Hematopoietic multipotent progenitor cell treated with erythropoietin and hydrocortisone succinate and interleukin-3 and kit ligand, for 17 days (in vitro differentiated cells): Measurements from ENCODE around the gene TNFRSF25.
A peak's percentile ranks its signal among the peaks of the same experiment; 100 is the strongest.
"Not testable (repeated sequence)": the region's sequence is repeated elsewhere in the genome, so short reads cannot be mapped to it uniquely, and the experiment has no call there.

Experiments
- DNase-seq: peaks from one replicate; pipeline ENCODE4 v3.0.0-alpha.2; 2015; ENCODE audit warnings: low spot score

TNFRSF25 gene

DNA sequence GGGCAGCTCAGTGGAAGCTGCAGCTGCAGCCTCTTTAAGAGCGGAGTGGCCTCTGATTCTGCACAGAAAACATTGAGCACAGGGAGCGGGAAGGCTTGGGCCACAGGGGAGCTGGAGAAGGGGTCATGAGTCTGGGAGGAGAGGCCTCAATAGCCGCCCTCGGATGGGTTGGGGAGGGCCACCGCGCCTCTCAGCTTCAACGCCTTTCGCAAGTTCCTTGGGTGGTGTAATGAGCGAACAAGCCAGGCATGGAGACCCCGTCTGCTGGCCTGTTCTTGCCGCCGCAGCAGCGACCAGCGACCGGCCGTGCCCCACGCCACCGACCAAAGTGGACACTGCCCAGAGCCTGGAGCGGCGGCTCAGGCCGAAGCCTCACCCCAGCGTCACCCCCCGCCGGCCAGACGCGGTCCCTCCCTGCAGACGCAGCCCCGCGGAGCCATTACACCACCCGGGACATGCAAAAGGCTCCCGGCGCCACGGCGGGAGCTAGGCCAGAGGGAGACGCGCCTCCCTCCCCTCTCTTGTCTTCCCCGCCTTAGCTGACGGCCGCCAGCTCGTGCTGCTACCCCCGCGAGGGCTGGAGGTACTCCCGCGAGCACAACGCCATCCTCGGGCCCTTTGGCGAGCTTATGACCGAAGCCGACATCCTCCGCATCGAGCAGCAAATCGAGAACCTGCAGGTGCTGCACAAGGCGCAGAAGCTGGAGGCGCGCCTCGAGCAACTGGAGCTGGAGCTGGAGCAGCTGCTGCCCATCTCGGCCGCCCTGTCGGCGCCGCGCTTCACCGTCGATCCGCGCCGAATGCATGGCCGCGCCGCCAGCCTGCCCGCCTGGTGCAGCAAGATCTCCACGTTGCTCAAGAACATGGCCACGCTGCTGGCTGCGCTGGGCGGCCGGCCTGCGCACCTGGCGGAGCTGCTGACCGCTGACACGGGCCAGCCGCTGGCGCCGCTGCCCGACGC, 11.8 kb downstream of the TNFRSF25 start:
- DNase-seq = not testable (repeated sequence)

DNA sequence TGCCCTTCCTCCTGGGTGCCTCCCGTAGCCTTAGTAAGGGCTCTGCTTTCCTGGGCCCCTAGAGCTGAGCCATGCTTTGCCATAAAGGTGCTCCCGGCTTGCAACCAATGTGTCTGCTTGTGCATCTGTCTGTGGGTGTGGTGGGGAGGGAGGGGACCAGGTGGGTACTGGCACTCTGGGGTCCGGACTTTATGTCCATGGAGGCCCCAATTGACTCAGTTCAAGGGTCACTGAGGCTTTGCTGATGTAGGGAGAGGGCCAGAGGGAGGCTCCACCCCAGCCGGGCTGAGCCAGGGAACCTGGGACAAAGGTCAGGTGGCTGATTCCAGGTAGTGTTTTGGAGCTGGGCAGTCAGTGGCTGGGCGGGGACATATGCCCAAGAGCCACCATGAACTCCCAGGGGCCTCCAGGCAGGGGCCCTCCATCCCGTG, 15.0 kb downstream of the TNFRSF25 start:
- DNase-seq = no peak

DNA sequence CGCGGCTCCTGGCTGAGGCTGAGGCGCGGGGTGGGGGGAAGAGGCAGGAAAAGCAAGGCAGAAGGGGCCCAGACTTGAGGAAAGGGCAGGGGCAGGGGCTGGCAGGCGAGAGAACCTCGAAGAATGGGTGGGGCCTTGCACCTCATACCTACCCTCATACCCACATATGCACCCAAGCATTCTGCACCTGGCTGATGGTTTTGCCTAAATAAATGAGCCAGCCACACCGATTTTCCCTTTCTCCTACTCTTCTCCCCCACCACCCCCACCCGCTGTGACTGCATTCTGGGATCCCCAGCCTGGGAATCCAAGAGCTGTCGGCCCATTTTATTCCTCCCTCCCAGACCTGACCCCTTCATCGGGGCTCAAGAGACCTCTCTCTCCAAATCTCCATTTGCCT, 15.5 kb downstream of the TNFRSF25 start:
- DNase-seq = not testable (repeated sequence)

DNA sequence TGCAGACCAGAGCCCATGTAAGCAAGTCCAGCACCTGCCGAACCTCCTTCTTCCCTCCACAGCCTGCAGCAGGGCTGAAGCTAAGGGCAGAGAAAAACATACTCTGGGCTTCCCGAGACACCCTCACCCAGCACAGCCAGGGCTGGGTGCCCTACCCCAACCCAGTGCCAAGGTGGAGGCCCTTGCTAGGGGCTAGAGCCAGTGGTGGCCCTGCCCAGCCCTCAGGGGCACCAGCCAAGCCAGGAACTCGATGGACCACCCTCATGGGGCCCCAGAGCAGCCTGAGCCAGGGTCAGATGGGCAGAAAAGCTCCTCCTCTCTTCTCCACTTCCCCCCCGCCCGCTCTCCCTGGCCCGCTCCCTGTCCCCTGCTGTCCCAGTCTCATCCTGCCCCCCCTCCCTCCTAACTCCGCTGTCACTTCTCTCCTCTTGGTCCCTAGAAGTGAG, 15.9 kb downstream of the TNFRSF25 start:
- DNase-seq = no peak

DNA sequence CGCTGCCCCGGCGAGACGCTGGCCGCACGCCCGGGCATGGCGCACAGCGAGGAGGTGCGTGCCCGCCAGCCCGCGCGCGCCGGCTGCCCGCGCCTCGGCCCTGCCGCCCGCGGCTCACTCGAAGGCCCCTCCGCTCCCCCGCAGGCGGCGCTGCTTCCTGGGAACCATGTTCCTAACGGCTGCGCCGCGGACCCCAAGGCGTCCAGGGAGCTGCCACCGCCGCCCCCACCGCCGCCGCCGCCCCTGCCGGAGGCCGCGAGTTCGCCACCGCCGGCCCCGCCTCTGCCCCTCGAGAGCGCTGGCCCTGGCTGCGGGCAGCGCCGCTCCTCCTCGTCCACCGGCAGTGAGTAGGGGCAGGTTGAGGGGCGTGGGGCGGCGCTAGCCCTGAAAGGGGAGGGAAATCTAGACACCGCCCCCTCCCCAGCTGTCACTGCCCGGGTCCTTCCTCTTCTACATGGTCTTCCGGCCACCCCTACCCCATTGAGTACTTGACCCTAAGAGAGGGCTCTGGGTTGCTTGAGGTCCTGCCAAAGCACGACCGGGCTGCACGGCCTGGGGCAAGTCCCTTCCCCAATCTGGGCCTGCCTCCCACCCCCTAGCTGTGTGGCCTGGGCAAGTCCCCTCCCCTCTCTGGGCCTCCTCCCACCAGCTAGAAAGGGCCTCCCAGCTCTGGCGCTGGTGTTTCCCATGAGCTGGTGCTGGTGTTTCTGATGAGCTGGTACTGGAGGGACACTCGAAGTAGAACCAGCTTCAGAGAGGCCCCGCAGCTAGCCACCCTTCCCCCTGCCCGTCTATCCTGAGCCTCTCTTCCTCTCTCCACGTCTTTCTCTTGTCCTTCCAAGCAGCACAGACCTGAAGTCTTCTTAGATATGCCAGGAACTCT, 17.0 kb downstream of the TNFRSF25 start:
- no peak for DNase-seq

DNA sequence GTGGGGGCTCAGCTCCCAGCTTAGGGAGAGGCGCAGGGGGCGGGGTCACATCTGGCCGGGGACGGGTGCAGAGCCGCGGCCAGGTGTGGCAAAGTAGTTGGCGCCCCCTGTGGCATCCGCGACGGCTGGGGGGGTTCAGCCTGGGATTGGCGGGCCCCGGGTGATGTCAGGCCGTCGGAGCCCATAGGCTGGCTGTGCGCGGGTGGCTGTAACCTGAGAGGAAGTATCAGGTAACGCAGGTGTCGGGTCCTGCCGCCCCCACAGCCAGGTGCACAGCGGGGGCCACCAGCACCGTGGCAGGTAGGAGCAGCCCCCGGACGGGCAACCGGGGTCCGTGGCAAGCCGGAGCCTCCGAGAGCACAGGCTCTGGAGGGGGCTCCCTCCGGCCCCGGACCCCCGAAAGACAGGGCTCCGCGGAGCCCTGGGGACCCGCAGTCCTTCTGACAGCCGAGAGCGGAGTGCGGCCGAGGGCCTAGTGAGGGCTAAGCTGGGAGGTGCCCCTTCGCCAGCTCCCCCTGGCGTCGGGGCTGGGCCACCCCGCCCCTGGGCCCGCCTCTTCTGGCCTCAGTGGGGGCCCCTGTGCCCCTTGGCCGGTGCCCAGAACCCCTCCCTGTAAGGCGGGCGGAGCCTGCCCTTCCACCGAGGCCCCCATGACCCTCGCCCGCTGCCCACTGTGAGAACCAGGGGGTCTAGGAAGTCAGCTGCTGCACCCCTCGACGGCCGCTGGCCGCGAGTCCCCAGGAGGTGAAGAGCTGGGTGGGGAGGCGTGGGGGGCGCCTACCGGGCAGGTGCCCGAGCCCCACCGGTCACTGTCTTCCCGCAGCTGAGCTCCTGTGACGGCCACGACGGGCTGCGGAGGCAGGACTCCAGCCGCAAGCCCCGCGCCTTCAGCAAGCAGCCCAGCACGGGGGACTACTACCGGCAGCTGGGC, 17.9 kb downstream of the TNFRSF25 start:
- DNase-seq = no peak

DNA sequence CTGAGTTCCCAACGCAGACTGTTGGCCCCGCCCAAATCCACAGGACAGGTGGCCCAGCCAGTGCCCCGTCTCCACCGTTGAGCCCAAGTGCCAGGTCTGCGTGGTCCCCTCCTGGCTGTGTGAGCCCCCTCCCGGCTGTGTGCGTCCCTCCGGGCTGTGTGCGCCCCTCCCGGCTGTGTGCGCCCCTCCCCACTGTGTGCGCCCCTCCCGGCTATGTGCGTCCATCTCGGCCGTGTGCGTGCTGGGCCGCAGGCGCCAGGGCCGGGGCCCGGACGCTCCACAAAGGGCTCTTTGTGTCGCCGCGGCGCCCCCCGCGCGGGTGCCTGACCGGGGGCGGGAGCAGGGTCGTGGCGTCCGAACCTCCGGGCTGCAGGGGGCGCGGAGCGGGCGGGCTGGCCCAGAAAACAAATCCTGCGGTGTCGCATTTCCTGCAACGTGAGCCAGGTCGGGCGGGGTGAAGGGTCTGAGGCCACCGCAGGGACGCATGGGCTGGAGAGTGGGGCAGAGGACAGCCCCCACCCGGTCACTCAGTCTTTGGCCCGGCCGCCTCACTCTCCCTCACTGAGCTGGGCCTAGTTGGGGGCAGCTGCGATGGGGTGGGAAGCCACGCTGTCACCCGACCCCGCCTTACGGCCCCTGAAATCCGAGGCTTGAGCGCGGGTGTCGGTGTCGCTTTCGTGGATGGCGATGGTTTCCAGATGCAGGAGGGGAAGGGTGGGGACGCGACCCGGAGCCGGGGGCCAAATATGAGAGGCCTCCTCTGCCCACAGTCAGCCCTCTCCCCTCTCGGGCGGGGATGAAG, 18.8 kb downstream of the TNFRSF25 start:
- DNase-seq = no peak

DNA sequence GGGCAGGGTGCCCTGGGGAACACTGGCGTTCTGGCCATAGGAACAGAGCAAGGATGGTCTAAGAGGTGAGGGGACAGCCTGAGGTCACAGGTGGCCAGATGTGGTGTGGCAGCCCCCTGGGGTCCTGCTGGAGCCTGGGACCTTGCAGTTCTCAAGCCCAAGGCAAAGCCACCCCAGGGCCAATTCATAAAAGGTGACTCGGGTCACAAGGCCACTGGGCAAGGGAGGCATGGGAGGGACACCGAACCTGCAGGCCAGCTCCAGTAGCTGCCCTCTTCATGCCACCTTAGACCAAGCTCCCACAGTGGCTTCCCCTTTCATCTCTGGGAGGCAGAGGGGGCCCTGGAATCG, 19.3 kb downstream of the TNFRSF25 start:
- no peak for DNase-seq

DNA sequence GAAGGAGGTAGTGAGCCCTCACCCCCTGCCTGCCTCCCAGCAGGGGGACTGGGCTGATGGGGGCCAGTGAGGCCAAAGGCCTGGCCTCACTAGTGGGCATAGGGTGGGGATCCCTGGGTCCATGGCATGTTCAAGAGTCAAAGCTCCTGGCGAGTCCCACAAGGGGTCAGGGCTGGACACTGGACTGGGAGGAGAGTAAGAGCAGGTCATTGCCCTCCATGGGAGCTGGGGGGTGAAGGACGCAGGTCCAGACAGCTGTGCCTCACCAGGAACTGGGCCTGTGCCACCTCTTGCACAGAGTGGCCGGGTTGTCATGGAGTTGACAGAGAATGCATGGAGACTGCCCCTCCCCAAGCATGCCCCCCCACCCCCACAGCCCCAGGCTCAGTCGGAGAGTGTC, 20.0 kb downstream of the TNFRSF25 start:
- DNase-seq = not testable (repeated sequence)

DNA sequence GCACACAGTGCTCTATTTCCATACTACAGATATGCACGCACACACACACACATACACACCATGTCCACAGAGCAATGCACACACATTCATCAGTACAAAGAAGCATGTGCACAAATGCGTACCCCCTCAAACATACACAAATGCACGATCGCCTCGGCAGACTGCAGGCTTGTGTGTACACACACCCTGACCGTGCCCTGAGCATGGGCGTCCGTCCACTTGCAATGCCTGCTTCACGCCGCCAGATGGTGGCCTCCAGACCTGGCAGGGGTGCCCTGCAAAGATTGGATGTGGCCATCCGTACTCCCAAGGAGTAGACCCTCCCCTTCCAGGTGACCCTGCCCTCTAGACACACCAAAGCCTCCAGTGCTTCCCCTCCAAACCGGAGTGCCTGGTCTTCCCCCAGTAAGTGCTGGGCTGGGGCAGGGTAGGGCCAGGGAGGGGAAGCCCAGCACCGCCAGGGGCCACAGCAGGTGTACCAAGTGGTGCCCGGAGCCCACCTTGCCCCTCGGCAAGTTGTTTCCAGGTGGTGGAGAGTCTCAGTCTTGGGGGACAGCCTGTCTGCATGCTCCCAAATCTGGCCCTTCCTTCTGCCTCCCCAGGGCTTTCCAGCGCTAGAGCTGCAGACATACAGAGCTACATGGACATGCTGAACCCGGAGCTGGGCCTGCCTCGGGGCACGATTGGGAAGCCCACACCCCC, 20.8 kb downstream of the TNFRSF25 start:
- no peak for DNase-seq

DNA sequence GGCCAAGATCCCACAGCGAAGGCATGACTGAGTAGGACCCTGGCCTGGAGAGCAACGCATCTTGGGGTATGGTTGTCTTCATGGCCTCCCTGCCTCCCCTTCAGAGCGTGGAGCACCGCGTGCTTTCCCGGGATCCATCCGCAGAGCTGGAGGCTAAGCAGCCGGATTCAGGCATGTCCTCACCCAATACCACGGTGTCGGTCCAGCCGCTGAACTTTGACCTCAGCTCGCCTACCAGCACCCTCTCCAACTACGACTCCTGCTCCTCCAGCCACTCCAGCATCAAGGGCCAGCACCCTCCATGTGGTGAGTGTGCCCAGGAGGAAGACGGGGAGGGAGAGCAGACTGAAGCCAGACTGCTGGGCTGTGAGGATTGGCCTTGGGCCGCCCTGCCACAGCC, 21.6 kb downstream of the TNFRSF25 start:
- DNase-seq = no peak

DNA sequence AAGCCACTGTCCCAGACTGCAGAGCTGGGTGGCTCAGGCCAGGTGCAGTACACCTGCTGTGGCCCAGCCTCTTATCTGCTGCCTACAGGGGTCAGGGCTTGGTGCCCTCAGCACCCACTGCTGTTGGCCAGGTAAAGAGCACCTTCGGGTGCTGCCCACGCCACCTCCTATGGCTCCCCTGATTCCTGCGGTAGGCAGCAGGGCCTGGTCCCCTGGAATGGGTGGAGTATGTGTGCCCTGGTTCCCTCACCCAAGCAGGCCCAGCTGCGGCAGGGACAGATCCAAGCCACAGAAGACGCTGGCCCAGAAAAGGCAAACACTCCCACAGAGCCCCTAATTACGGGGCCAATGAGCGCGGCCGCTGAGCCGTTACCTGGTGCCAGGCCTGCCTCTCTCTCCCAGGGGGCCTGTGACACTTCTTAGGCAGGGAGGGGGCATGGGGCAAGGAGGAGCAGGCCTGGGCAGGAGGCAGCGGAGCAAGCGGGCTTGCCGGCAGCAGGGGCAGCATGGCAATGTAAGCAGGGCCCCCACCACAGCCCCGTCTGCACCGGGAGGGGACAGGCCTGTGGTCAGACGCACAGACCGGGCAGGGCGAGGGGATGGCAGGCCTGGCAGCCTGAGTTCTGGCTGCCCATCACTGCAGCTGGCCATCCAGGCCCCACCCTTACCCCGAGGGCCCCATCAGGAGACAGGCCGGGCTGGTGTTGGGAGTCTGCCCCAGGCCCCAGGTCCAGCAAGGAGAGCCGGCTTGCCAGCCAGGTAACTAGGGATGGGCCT, 22.4 kb downstream of the TNFRSF25 start:
- DNase-seq = no peak

DNA sequence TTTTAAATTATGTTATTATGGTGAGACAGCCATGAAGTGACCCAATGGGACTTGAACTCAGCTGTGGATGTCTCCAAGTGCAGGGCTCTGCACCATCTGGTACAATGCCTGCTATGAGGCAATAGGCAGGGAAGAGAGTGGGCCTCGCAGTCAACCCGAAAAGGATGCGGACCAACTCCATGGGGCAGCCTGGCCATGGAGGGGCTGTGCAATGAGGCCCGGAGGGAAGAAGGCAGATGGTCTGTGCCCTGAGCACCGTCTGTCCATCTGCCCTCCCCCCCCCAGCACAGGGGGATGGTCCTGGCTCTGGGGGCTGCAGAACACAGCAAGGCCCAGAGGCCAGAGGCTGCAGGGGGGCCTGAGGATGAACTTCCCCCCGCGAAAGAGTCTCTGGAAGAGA, 24.4 kb downstream of the TNFRSF25 start:
- no peak for DNase-seq

DNA sequence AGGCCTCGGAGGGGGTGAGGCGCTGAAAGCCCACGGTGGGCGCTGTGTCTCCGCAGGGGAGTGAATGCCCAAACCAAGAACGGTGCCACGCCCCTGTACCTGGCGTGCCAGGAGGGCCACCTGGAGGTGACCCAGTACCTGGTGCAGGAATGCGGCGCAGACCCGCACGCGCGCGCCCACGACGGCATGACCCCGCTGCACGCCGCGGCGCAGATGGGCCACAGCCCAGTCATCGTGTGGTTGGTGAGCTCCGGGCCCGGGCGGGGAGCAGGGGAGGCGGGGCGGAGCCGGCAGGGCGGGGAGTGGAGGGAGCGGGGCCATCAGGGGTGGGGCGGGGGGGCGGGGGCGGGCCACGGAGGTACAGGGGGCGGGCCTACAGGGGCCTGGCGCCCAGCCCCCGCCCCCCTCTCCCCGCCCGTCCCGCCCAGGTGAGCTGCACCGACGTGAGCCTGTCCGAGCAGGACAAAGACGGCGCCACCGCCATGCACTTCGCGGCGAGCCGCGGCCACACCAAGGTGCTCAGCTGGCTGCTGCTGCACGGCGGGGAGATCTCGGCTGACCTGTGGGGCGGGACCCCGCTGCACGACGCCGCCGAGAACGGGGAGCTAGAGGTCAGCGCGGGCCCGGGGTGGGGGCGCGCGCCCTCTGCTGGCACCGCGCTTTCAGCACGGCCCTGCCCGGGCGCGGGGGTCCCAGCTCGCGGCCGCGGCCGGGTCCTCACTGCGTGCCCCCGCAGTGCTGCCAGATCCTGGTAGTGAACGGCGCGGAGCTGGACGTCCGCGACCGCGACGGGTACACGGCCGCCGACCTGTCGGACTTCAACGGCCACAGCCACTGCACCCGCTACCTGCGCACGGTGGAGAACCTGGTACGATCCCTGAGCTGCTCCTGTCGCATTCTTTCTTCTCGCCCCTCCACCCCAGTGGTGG, 25.5 kb downstream of the TNFRSF25 start:
- peak; percentile 56 for DNase-seq

DNA sequence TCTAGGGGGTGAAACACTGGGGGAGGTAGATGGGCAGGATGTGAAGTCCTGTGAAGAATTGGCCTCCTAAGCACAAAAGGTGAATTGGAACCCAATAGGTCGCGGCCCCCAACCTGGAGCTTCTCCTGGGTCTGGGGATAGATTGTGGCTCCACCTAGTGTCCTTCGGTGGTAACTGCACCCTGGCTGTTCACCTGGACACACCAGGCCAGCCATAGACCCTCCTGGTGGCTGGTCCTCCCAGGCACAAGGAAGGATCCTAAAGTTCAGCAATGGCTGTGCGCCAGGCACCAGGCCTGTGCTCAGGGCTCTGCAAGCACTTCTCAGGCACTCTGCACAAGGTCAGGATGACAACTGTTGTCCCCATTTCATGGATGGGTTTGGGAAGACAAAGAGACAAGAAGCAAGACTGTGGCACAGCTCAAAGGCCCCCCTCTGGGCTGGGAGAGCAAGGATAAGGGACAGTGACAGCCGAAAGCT, 27.9 kb downstream of the TNFRSF25 start:
- DNase-seq = peak; percentile 74

DNA sequence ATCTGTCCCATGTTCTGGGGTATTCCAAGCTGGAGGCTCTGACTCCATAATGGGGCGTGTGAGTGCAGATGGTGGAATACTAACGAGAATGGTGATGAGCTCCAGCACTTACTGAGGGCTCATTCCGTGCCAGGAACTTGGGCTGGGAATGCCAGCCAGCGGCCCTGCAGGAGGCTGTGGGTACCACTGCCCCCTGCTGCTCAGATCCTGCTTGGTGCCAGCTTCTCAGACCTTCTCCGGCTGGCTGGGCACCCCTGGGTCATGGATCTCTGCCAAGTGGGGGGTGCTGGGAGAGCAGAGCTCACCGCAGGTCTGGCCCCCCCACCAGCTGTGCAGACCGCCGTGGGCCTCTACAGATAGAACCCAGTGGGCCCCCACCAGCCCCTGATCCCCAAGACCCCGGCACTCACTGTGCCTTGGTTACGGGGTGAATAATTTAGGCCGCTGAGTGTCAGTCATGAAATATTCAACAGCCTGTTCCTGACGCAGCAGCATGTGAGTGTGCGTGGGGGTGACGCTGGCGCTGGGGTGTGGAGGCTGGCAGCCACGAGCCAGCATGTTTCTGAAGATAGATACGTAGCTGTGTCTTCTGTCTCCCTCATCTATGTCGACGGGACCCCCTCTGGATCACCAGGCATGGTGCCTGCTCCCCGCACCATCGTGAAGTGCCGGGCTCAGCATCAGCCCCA, 28.8 kb downstream of the TNFRSF25 start:
- DNase-seq = not testable (repeated sequence)

DNA sequence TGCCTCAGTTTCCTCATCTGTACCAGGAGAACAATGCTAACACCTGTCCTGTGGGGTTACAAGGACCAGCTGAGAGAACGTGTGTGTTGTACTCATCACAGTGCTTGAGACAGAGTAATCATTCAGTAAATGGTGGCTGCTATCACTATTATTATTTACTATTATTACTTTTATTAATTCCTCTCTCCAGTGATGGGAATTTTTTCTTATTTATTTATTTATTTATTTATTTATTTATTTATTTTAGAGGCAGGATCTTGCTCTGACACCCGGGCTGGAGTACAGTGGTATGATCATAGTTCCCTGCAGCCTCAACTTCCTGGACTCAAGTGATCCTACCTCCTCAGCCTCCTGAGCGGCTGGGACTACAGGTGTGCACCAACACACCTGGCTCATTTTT, 29.7 kb downstream of the TNFRSF25 start:
- not testable (repeated sequence) for DNase-seq

DNA sequence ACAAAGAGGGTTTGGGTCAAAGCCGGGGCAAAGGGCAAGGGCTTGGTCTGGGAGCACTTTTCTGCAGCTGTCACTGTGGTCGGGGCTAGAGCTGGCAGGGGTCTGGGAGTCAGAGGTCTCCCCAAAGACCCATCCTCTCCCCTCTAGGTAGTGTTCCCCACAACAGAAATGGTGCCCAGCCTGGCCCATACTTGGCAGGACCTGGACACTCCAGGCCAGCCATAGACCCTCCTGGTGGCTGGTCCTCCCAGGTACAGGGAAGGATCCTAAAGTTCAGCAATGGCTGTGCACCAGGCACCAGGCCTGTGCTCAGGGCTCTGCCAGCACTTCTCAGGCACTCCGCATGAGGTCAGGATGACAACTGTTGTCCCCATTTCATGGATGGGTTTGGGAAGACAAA, 30.4 kb downstream of the TNFRSF25 start:
- no peak for DNase-seq
